WI38 (cell line): Measurements from ENCODE around the gene LOX.

Experiments used
- H3K4me3 ChIP-seq: 2 replicates; pipeline ENCODE4 v1.5.1; 2011; ENCODE audit warnings: low read depth, mild to moderate bottlenecking, control low read depth, low read length
- CTCF ChIP-seq: IDR thresholded peaks from 2 replicates; pipeline ENCODE4 v1.5.1; 2012; ENCODE audit warnings: low read depth, mild to moderate bottlenecking, control low read depth, low read length

LOX gene

GRCh38 chr5:122022966-122023365 is 55.1 kb downstream of the LOX start:
- TF ChIP-seq CTCF = no peak
- H3K4me3 ChIP-seq = no peak overlapping the region

GRCh38 chr5:122019919-122020590 is 58.0 kb downstream of the LOX start:
- TF ChIP-seq CTCF = no peak
- H3K4me3 ChIP-seq = no peak overlapping the region

- H3K4me3 ChIP-seq = no peak overlapping the region
- no peak for TF ChIP-seq CTCF
Measured at GRCh38 chr5:122015471-122015870, 62.6 kb downstream of the LOX start.

GRCh38 chr5:122014236-122014935 is 63.7 kb downstream of the LOX start:
- no peak for TF ChIP-seq CTCF
- no peak overlapping the region for H3K4me3 ChIP-seq
